ENCODE data around the gene PRKN.
A peak's percentile ranks its signal among the peaks of the same experiment; 100 is the strongest.

The PRKN gene

GRCh38 chr6:161918628-161919205, 808.8 kb downstream of the PRKN start:
- ChIA-PET POLR2A (no interaction called here), CTCF (no interaction called here)
- Histone ChIP-seq H3K36me3 (ENCODE audit: control insufficient read depth in 2 of 2, insufficient read depth in 1 of 2, low read length in 2 of 2) (no peaks in the 10 kb centered on the region), H3K9me3 (ENCODE audit: control insufficient read depth, insufficient read depth, low read depth, low read length) (no peaks in the 10 kb centered on the region), H3K4me1 (ENCODE audit: control insufficient read depth, insufficient read depth, low read length) (peaks cover 3% of the 10 kb centered on the region; the same call in 1 of the 2 replicates), H3K4me3 (ENCODE audit: low read depth, low read length) (no peak overlapping the region), H3K27ac (ENCODE audit: extremely low read depth, low read depth, low read length) (no peak overlapping the region)
- no peak for TF ChIP-seq ZNF544 (tag by site-specific recombination; IDR thresholded peaks at IDR 0.05)
- no peak for TF ChIP-seq ZSCAN5A (tag by site-specific recombination; IDR thresholded peaks at IDR 0.05)
- TF ChIP-seq SP7 (tag by site-specific recombination; IDR thresholded peaks at IDR 0.05): peak; percentile 97
- TF ChIP-seq ZNF785 (tag by site-specific recombination; IDR thresholded peaks at IDR 0.05): no peak
- no peak for TF ChIP-seq ZNF610 (tag by site-specific recombination; IDR thresholded peaks at IDR 0.05; ENCODE audit: borderline replicate concordance)

- POLR2A ChIA-PET: no interaction called here
- no peak overlapping the region for H3K27ac ChIP-seq (ENCODE audit: extremely low read depth, low read depth, low read length)
- no peak overlapping the region for H3K4me3 ChIP-seq (ENCODE audit: low read depth, low read length)
- TF ChIP-seq ZNF843 (tag by site-specific recombination; IDR thresholded peaks at IDR 0.05) (no peak), ZBTB21 (tag by site-specific recombination; IDR thresholded peaks at IDR 0.05) (peak; percentile 11; the same call in 1 of the 2 replicates), ZNF629 (tag by site-specific recombination; IDR thresholded peaks at IDR 0.05) (peak; percentile 77)
- H3K36me3 ChIP-seq (ENCODE audit: control insufficient read depth in 2 of 2, insufficient read depth in 1 of 2, low read length in 2 of 2): no peaks in the 10 kb centered on the region
- H3K9me3 ChIP-seq (ENCODE audit: control insufficient read depth, insufficient read depth, low read depth, low read length): no peaks in the 10 kb centered on the region
- CTCF ChIA-PET: no interaction called here
- peaks cover 3% of the 10 kb centered on the region; the same call in 1 of the 2 replicates for H3K4me1 ChIP-seq (ENCODE audit: control insufficient read depth, insufficient read depth, low read length)
Measured at GRCh38 chr6:161918109-161918531, 809.4 kb downstream of the PRKN start.

GRCh38 chr6:161917645-161918044, 809.9 kb downstream of the PRKN start:
- ChIA-PET CTCF (interaction anchor here (0.7 kb wide), 1 partner anchor 420 kb away, joined by 4 read pairs; no protein-coding TSS in a partner anchor), POLR2A (no interaction called here)
- H3K36me3 ChIP-seq (ENCODE audit: control insufficient read depth in 2 of 2, insufficient read depth in 1 of 2, low read length in 2 of 2): no peaks in the 10 kb centered on the region
- peaks cover 3% of the 10 kb centered on the region; the same call in 1 of the 2 replicates for H3K4me1 ChIP-seq (ENCODE audit: control insufficient read depth, insufficient read depth, low read length)
- peak; percentile 70 for TF ChIP-seq PRDM6 (tag by site-specific recombination; IDR thresholded peaks at IDR 0.05)
- TF ChIP-seq ZBTB17 (tag by site-specific recombination; IDR thresholded peaks at IDR 0.05): no peak
- 0 out of 2 replicates have a peak, but pooled peaks have one; percentile 23 for TF ChIP-seq ZNF10 (tag by site-specific recombination; IDR thresholded peaks at IDR 0.05)
- peak; percentile 81 for TF ChIP-seq SP7 (tag by site-specific recombination; IDR thresholded peaks at IDR 0.05)
- H3K4me3 ChIP-seq (ENCODE audit: low read depth, low read length): no peak overlapping the region; the same call in 1 of the 2 replicates
- no peak overlapping the region for H3K27ac ChIP-seq (ENCODE audit: extremely low read depth, low read depth, low read length)
- H3K9me3 ChIP-seq (ENCODE audit: control insufficient read depth, insufficient read depth, low read depth, low read length): no peaks in the 10 kb centered on the region

GRCh38 chr6:161915456-161915964, 812.1 kb downstream of the PRKN start:
- Histone ChIP-seq H3K4me3 (ENCODE audit: low read depth, low read length) (no peak overlapping the region), H3K27ac (ENCODE audit: extremely low read depth, low read depth, low read length) (no peak overlapping the region), H3K4me1 (ENCODE audit: control insufficient read depth, insufficient read depth, low read length) (no peaks in the 10 kb centered on the region), H3K9me3 (ENCODE audit: control insufficient read depth, insufficient read depth, low read depth, low read length) (no peaks in the 10 kb centered on the region), H3K36me3 (ENCODE audit: control insufficient read depth in 2 of 2, insufficient read depth in 1 of 2, low read length in 2 of 2) (no peaks in the 10 kb centered on the region)
- ChIA-PET CTCF (interaction anchor here (1.3 kb wide), 1 partner anchor 167 kb away, joined by 3 read pairs; no protein-coding TSS in a partner anchor), POLR2A (no interaction called here)
- no peak for TF ChIP-seq ZSCAN18 (tag by site-specific recombination; IDR thresholded peaks at IDR 0.05)
- TF ChIP-seq ZNF433 (tag by site-specific recombination; IDR thresholded peaks at IDR 0.05; ENCODE audit: low read depth): no peak
- TF ChIP-seq ELK4 (IDR thresholded peaks at IDR 0.05; ENCODE audit: borderline replicate concordance, low read depth, low read length): no peak
- TF ChIP-seq ZNF768 (tag by site-specific recombination; IDR thresholded peaks at IDR 0.05): no peak
- no peak for TF ChIP-seq ZNF571 (tag by site-specific recombination; IDR thresholded peaks at IDR 0.05)
- TF ChIP-seq ZBTB44 (tag by site-specific recombination; IDR thresholded peaks at IDR 0.05): no peak
- TF ChIP-seq PRDM6 (tag by site-specific recombination; IDR thresholded peaks at IDR 0.05): no peak
